HG03439 (cell line): ENCODE measurements around the gene PPFIA1.

ENCODE experiments used
- ATAC-seq: cut with Tn5 transposase; IDR thresholded peaks from one replicate; pipeline ENCODE4 v1.9.1; 2021; ENCODE audit warnings: mild to moderate bottlenecking, moderate library complexity; ENCODE audit not compliant: unreplicated experiment

Gene PPFIA1

GRCh38 chr11:70428701-70429427, 158.4 kb downstream of the PPFIA1 start:
- ATAC-seq: no peak

- ATAC-seq: no peak
These were observed 158.9 kb downstream of the PPFIA1 start for GRCh38 chr11:70429428-70429705.

- ATAC-seq: no peak
These were observed 159.4 kb downstream of the PPFIA1 start for GRCh38 chr11:70429724-70430521.

- ATAC-seq: no peak
These were observed 160.4 kb downstream of the PPFIA1 start for GRCh38 chr11:70430671-70431574.

- ATAC-seq: no peak
These were observed 161.1 kb downstream of the PPFIA1 start for GRCh38 chr11:70431611-70432010.

- no peak for ATAC-seq
These were observed 161.6 kb downstream of the PPFIA1 start for GRCh38 chr11:70432065-70432464.

GRCh38 chr11:70432580-70432979, 162.1 kb downstream of the PPFIA1 start:
- no peak for ATAC-seq

DNA sequence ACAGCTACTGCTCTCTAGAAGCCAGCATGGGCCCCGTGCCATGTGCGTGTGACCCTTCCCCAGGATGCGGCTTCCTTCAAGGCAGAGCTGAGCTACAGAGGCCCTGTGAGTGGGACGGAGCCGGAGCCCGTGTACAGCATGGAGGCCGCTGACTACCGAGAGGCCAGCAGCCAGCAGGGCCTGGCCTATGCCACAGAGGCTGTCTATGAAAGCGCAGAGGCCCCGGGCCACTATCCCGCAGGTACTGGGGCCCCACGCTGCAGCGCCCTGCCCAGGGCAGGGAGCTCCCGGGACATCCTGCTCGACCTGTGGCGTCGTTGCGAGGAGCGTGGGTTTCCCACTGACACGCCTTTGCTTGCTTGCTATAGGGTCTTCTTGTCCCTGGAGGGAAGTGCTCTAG, 162.5 kb downstream of the PPFIA1 start:
- ATAC-seq: no peak

DNA sequence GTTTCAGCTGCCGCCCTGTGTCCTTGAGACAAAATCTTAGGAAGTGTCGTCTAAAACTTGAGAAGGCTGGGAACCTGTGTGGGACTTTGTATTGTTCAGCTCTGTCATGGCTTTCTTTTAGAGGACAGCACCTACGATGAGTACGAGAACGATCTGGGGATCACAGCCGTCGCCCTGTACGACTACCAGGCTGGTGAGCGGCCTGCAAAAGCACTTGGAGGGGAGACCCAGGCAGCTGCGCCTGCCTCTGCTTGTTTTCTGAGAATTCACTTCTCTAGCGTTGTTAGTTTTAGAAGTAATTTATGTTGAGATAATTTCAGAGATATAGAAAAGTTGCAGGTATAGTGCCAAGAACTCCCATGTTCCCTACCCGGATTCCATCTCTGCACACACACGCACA, 163.0 kb downstream of the PPFIA1 start:
- ATAC-seq: no peak
